Activated CD8-positive, alpha-beta memory T cell treated with anti-CD3 and anti-CD28 coated beads, Interleukin-2, amount 50 U/mL, for 24 hours (primary cell): ENCODE measurements around the gene POLR2L.

Experiments
- DNase-seq: peaks from one replicate; pipeline ENCODE4 v3.0.0-alpha.2; 2020; ENCODE audit errors: extremely low read depth

The POLR2L gene

DNA sequence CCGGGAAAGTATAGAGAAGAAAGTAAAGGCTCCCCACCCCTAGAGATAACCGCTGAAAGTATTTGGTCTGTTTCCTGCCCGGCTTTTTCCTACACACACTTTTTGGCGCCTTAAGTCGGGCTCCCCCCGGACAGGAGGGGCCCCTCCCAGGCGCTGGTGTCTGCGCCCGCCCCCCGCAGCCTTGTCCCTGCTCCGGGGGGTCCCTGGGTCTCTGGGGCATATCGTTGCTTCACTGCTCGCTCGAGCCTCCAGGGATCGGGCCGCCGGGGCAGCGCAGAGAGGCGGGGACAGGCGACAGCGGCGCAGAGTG is 15.5 kb downstream of the POLR2L start:
- no peak for DNase-seq

DNA sequence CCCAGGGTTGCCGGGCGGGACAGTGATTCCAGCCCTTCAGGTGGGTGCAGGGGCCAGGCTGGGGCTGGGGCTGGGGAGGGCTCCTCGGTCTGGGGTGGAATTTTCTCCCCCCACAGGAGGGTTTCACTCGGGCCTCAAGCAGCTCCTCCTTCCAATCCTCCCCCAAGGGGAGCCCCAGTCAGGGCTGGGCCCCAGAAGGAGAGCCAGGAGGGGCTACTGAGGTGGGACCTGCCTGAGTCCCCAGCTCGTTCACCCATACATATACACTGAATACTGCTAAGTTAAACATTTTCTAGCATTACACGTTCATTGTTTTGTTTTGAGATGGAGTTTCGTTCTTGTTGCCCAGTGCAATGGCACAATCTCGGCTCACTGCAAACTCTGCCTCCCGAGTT is 16.1 kb downstream of the POLR2L start:
- DNase-seq: no peak

DNA sequence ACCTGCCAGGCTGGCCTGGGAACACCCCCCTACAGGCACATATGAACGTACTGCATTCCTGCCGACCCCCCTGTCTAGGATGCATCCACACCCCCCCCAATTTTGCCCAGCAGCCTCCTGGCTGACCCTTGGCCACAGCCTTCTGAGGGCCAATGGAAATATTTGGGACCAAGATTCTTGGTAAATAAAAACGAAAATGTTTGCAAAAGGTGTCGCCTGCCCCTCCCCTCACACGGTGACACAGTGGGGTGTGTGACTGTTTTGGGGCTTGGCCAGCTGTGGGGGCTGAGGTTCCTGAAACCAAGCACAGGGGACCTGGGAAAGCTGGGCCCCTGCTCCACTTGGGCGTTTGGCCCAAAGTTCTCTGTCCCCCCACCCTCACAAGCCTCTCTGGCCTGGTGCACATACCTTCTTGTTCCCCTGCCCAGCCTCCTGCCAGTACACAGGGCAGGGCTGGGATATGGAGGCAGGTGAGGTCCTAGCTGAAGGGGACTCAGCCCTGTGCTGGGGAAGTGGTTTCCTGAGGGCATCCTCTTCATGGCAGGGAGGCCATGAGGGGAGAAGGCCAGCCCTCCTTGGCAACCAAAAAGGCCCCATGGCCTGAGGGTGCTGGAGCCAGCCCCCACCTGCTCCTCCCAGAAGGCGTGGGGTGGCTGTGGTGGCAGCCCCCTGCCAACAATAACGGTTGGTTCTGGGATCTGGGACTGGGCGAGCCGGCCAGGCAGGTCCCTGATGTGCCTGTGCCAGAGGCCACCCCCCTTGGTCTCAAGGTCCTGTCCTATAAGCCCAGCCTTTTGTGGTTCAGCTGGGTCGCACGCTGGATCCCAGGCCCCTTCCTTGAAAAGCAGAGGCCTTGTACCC is 16.7 kb downstream of the POLR2L start:
- DNase-seq: no peak

GRCh38 chr11:824942-825341 is 17.4 kb downstream of the POLR2L start:
- no peak for DNase-seq

GRCh38 chr11:824292-824880 is 17.9 kb downstream of the POLR2L start:
- no peak for DNase-seq

- no peak for DNase-seq
These were observed 18.7 kb downstream of the POLR2L start for GRCh38 chr11:823441-824291.

DNA sequence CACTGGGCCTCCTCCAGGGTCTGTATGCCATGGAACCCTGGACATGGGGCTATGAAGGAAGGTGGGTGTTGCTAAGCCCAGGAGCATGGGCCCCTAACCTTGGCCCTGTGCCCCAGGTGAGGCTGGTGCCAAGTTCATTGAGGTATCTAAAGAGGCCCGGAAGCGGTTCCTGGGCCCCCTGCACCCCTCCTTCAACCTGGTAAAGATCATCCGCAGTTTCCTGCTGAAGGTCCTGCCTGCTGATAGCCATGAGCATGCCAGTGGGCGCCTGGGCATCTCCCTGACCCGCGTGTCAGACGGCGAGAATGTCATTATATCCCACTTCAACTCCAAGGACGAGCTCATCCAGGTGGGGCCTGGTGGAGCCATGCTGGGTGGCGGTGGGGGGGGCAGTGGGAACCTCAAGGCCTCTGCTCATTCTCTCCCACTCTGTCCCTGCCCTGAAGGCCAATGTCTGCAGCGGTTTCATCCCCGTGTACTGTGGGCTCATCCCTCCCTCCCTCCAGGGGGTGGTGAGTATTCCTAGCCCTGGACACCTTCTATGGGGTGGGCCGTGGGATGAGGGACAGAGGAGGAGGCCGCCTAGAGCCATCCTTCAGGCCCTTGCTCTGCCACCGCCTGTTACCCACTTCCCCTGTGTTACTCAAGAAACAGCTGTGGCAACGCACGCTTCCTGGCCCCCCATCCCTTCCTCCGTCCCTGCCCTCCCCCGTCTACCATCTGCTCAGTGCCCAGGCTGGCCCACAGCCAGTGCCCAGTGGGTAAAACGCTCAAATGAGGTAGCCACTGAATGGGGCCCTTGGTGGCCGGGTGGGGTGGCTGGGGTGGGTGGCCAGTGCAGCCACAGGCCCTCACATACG is 20.6 kb downstream of the POLR2L start:
- no peak for DNase-seq

DNA sequence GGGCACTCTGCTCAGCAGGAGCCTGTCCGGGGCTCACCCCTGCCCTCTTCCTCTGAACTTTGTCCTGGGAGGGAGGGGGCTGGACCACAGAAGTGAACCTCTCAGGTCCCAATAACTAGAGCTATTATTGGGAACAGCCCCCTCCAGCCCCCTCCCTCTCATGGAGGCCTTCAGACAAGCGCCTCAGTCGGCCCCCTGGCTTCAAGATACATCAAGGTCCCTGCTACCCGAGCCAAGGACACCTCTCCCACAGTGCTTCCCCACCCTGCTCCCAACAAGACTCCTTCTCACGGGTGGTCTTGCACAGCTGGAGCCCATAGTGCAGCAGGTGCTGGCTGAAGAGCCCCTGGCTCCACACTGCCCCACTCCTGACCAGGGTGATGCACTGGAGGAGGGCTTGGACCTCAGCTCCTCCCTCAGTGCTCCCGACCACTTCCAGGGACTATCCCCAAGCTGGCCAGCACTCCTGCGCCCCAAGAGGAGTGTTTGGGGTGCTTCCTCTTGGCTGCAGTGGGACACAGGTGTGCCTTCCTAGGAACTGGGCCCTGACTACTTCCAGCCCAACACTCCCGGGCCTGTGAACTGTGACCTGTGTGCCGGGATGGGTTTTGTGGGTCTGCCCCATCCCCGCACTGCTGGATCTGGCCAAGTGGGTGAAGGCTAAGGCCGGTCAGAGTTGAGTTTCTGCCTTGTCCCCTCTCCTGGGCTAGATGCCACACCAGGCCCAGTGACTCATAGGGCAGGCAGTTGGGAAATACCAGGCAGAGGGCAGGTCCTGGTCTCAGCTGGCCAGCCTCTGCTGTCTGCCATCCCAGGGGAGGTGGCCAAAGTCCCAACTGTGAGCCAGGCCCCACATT is 21.4 kb downstream of the POLR2L start:
- DNase-seq: no peak

DNA sequence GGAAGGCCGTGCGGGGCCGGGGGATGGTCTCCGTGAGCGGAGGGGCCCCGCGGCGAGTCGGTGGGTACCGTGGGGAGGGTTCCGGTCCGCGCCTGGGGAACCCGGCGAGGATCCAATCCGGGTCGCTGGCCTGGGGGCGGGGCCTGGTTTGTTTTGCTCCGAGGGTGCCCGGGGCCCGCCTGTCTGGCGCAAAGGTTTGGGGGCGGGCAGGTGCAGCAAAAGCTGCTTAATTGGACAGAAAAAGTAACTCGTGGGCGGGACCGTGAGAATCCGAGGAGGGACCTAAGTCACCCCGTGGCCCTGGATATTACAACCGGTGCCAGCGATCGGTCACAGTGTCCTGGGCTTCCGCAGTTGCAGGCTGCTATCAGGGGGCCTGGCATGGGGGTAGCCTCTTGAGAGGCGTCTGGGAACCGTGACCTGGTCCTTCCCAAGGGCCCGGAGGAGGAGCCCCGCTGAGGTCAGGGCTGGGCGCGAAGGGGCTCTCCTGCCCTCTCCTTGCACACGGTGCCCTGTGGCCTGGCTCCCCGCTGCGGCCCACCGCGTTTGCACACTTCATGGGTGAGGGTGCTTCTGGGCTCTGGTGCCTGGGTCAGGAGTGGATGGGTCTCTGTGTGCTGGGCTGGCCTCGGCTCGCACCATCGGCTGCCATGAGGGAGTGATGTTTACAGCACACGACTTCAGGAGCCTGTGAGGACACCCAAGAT is 22.2 kb downstream of the POLR2L start:
- DNase-seq: peak; percentile 73

DNA sequence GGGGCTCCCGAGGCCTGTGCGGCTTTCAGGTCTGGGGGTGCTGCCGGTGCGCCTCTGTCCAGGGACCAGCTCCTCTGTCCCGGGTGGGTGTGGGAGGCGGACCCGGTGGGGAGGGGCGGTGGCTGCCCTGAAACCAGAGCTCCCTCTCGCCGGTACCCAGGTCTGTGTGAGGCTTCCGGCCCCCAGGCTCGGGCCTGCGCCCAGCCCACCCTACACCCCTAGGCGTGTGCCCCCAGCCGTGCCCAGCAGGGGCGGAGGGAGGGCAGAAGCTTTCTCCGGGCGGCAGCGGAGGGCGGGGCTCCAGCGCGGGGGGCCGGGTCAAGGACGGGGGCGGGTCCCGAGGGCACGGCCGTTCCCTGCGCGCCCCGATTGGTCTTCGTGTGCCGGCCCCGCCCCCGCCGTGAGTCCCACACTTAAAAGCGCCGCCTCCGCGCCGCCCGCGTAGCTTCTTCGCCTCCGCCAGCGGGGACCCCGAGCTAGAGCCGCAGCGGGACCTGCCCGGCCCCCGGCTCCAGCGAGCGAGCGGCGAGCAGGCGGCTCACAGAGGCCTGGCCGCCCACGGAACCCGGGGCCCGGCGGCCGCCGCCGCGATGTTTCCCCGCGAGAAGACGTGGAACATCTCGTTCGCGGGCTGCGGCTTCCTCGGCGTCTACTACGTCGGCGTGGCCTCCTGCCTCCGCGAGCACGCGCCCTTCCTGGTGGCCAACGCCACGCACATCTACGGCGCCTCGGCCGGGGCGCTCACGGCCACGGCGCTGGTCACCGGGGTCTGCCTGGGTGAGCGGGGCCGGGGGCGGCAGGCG is 23.0 kb downstream of the POLR2L start:
- peak; percentile 65 for DNase-seq

DNA sequence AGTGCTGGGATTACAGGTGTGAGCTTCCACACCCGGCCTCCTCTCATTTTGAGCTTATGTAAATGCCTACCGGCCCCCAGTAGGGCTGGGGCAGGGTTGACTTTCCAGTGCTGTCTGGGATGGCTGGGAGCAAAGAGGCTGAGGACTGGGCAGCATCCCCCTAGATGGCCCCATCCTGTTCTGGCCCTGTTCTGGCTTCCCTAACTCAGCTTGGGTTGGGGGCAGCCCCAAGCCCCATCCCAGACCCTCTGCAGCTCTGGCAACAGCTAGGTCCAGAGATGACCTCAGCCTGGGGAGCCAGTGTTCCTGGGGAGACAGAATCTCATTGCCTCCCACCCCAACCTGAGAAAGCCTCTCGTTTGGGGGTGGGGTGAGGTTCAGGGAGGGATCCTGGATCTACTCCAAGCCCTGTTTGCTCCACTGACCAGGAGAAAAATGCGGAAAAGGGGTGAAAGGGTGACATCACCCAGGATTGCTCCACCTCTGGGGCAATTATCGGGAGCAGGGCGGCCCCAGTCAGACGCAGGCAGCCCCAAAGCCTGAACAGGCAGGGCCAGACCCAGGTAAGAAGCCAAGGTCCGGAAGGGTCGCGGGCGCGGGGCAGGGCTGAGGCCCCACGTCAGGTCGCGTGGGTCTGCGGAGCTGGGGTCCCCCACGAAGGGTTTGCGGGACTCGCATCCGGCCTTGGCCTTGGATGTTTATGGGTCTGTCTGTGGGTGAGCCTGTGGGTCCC is 23.8 kb downstream of the POLR2L start, which contains the start of gene PNPLA2:
Gene PNPLA2, plus strand, starts transcription at position 519 of the 733 bp plus-strand sequence. CDS start 805 bp downstream, outside the sequence.
- DNase-seq: no peak

DNA sequence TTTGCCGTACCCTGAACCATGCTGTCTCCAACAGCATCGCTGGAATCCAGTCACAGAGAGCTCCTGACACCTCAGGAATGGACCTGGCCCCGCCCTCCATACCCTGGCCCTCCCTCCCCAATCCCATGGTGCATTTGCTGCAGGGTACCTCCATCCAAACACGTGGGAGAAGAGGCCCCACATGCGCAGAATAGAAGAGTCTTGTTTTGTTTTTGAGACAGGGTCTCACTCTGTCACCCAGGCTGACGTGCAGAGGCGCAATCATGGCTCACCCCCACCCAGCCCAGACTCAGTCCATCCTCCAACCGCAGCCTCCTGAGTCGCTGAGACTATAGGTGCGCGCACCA is 25.9 kb downstream of the POLR2L start:
- no peak for DNase-seq

- no peak for DNase-seq
These were observed 26.5 kb downstream of the POLR2L start for GRCh38 chr11:815675-816432.

- DNase-seq: no peak
These were observed 28.8 kb downstream of the POLR2L start for GRCh38 chr11:813456-814096.

DNA sequence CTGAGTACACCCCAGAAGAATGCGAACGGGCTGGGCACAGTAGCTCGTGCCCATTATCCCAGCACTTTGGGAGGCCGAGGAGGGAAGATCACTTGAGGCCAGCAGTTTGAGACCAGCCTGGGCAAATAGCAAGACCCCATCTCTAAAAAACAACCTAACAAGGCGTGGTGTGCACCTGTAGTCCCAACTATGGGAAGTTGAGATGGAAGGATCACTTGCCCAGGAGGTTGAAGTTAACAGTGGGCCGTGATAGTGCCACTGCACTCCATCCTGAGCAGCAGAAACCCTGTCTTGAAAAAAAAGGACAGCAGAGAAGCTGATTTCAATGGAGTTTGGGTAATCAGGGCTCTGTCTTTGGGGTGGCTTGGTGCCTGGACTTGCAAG is 29.3 kb downstream of the POLR2L start:
- DNase-seq: no peak

- no peak for DNase-seq
These were observed 29.9 kb downstream of the POLR2L start for GRCh38 chr11:812390-812789.
